Measurements from ENCODE around the gene KTN1.

GRCh38 chr14:55583942-55584468 is 4.0 kb downstream of the KTN1 start:
- TF ChIP-seq EZH2phosphoT487 (IDR thresholded peaks at IDR 0.05; ENCODE audit: low read depth, severe bottlenecking, unreplicated experiment) (no peak), CTCF (IDR thresholded peaks at IDR 0.05; ENCODE audit: poor library complexity) (no peak), EZH2 (IDR thresholded peaks at IDR 0.05; ENCODE audit: borderline replicate concordance) (no peak)

Data from hepatocyte (in vitro differentiated cells).